Measurements from ENCODE around the gene VPS16.

GRCh38 chr20:2871111-2871465 is 30.5 kb downstream of the VPS16 start:
- no peak for TF ChIP-seq CTCF (IDR thresholded peaks at IDR 0.05)
- TF ChIP-seq POLR2A (IDR thresholded peaks at IDR 0.05), result no peak
